HG02981 (cell line): ENCODE results near the gene TMEM117.

ENCODE experiments used
- ATAC-seq: cut with Tn5 transposase; IDR thresholded peaks from one replicate; pipeline ENCODE4 v1.9.1; 2021; ENCODE audit warnings: mild to moderate bottlenecking, moderate library complexity; ENCODE audit not compliant: unreplicated experiment

Gene TMEM117

GRCh38 chr12:43951286-43951685, 115.4 kb downstream of the TMEM117 start:
- no peak for ATAC-seq

GRCh38 chr12:43957732-43958372, 122.0 kb downstream of the TMEM117 start:
- ATAC-seq = peak; percentile 98

GRCh38 chr12:43964033-43964432, 128.2 kb downstream of the TMEM117 start:
- ATAC-seq = no peak

- ATAC-seq = no peak
These were observed 129.1 kb downstream of the TMEM117 start for GRCh38 chr12:43964961-43965360.

- no peak for ATAC-seq
These were observed 130.0 kb downstream of the TMEM117 start for GRCh38 chr12:43965899-43966298.

- no peak for ATAC-seq
These were observed 132.9 kb downstream of the TMEM117 start for GRCh38 chr12:43968736-43969135.

GRCh38 chr12:43969882-43970281, 134.0 kb downstream of the TMEM117 start:
- ATAC-seq = no peak

- no peak for ATAC-seq
These were observed 137.5 kb downstream of the TMEM117 start for GRCh38 chr12:43973385-43973784.

- ATAC-seq = no peak
These were observed 138.1 kb downstream of the TMEM117 start for GRCh38 chr12:43973993-43974392.

- no peak for ATAC-seq
These were observed 140.1 kb downstream of the TMEM117 start for GRCh38 chr12:43976027-43976426.

- no peak for ATAC-seq
These were observed 142.7 kb downstream of the TMEM117 start for GRCh38 chr12:43978556-43978955.

- ATAC-seq = no peak
These were observed 143.6 kb downstream of the TMEM117 start for GRCh38 chr12:43979450-43979849.

GRCh38 chr12:43980627-43981191, 144.8 kb downstream of the TMEM117 start:
- ATAC-seq = no peak

- ATAC-seq = no peak
These were observed 145.8 kb downstream of the TMEM117 start for GRCh38 chr12:43981726-43982125.

- no peak for ATAC-seq
These were observed 146.7 kb downstream of the TMEM117 start for GRCh38 chr12:43982544-43982943.

GRCh38 chr12:43988838-43989560, 153.1 kb downstream of the TMEM117 start:
- ATAC-seq = peak; percentile 89

- no peak for ATAC-seq
These were observed 157.0 kb downstream of the TMEM117 start for GRCh38 chr12:43992856-43993255.

GRCh38 chr12:44000309-44000952, 164.6 kb downstream of the TMEM117 start:
- ATAC-seq = peak; percentile 97

GRCh38 chr12:44002607-44003006, 166.7 kb downstream of the TMEM117 start:
- no peak for ATAC-seq

GRCh38 chr12:44003721-44004120, 167.8 kb downstream of the TMEM117 start:
- no peak for ATAC-seq

GRCh38 chr12:44015333-44015941, 179.6 kb downstream of the TMEM117 start:
- peak; percentile 71 for ATAC-seq
